HG02610 (cell line): ENCODE measurements around the gene LCE6A.

Source experiments
- ATAC-seq: cut with Tn5 transposase; IDR thresholded peaks from one replicate; pipeline ENCODE4 v1.9.1; 2021; ENCODE audit warnings: mild to moderate bottlenecking, moderate library complexity; ENCODE audit not compliant: unreplicated experiment

LCE6A gene

GRCh38 chr1:152842556-152842955 is at the start of gene LCE6A:
LCE6A (plus strand) TSS chr1:152842856; CDS start chr1:152843521, 665 bp downstream.
- no peak for ATAC-seq

- no peak for ATAC-seq
These were observed 47.0 kb upstream of the LCE6A start for GRCh38 chr1:152795686-152796085.

- ATAC-seq: no peak
These were observed 46.2 kb upstream of the LCE6A start, which contains the start of gene LCE1D for GRCh38 chr1:152796421-152796820. LCE1D (plus strand) TSS chr1:152796721; CDS start chr1:152797795, 1,074 bp downstream.

- no peak for ATAC-seq
These were observed 41.3 kb upstream of the LCE6A start for GRCh38 chr1:152801333-152801732.

GRCh38 chr1:152806576-152806975 is 36.1 kb upstream of the LCE6A start, which contains the start of gene LCE1C:
LCE1C (minus strand) TSS chr1:152806651; CDS start chr1:152805478, 1,173 bp downstream.
- ATAC-seq: no peak

DNA sequence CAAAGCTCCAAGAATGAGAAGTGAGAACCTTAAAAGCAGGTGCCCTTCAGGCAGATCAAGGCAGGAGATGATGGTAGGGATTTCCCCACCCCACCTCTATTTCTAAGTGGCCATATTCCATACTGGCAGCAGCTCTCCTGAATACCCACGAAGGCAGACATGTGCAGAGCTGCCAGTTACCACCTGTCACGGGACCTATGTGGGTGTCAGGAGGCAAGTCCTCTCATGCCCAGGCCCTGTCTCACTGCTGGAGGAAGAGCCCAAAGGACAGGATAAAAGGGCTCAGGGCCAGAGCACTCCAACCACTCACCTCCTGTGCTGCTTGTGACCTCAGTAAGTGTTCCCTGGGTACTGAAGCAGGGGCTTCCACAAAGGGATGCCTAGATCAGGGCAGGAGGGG is 31.6 kb upstream of the LCE6A start:
- ATAC-seq: no peak

DNA sequence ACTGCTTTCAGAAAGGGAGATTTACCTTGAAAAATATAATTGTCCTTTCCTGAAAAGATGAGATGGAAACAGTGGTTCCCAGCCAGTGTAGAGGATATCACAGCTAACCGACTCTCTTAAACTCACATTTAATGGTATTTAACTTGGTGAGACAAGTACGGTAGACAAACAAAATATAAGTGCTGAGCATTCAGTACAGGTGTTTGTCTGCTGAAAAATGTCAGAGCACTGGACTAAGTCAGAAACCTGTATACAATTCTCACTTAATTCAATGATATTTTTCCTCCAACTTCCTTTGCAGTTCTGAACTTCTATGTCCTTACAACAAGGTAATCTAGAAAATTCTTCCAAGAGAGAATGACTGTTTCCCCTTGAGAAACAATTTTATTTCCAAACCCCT is 31.0 kb upstream of the LCE6A start, which contains the start of gene LCE1B:
Gene LCE1B, plus strand, starts transcription at position 301 of the 400 bp plus-strand sequence. CDS start 476 bp downstream, outside the sequence.
- no peak for ATAC-seq

GRCh38 chr1:152817309-152817708 is 25.3 kb upstream of the LCE6A start:
- no peak for ATAC-seq

GRCh38 chr1:152823294-152823693 is 19.4 kb upstream of the LCE6A start:
- ATAC-seq: no peak

DNA sequence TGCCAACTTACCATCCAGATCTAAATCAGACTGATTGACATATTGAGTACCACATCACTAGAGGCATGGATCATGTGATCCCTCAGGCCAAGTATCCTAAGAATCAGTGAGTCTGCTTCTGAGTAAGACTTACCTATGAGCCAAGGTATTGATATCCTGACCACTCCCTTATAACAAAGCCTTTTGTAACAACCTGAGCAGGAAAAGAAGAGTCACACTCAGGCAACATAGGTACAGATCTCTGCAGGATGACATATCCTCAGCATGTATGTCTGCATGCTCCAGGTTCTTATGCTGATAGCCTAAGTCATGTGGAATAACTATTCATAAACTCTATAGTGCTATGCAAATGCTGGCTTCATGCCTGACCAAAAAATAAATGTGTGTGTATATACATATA is 17.7 kb upstream of the LCE6A start:
- ATAC-seq: no peak

DNA sequence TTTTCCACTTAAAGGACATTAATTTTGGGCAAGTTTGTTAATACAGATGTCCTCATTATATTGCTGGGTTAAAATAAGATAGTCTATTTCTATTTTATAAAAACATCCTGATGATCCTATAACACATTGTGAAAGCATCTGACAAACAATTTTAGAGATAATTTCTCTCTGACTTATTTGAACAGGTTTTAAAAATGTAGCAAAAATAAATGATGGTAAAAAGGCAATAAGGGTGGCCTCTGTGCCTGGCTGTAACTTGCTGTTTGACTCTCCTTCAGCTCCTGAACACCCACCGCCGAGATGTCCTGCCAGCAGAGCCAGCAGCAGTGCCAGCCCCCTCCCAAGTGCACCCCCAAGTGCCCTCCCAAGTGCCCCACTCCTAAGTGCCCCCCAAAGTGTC is 15.5 kb upstream of the LCE6A start, which contains the start of gene LCE1A:
Gene LCE1A, plus strand, starts transcription at position 301 of the 400 bp plus-strand sequence. Its CDS starts 0 bp downstream, at position 301.
- ATAC-seq: no peak

- ATAC-seq: no peak
These were observed 5.8 kb upstream of the LCE6A start for GRCh38 chr1:152836870-152837269.

GRCh38 chr1:152855661-152856060 is 13.0 kb downstream of the LCE6A start:
- no peak for ATAC-seq

DNA sequence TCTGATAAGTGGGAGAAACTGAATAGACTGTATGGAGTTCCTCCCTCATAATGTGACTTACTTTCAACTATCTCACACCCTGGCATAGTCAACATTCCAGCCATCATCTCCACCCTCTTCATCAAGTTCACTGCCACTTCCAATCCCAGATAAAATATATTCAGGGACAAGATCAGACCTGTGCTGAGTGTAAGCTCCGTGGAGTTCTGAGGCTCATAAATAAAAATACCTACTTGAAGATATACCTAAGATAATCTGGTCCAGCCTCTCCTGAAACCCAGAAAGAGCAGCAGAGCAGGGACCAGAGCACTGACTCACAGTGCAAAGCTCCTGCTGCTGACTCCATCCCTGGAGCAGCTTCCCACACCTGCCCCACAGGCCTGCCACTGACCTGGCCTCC is 15.4 kb downstream of the LCE6A start:
- no peak for ATAC-seq

DNA sequence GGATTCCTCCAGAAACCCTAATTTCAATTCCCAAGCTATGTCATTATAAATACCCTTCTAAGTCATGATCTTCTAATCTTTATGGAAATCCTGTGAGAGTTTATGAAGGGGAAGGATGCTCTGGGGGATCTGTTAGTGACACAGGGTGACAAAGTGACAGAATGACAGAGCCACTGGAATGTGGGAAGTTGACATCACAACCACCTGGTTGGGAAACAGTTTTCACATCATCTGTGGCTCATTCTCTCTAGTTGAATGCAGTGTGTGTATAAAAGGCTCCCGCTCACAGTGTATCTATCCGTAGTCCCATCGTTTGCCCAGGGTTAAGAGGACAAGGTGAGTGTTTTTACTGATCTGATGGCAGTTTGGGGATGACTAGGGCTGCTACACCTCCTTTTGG is 17.0 kb downstream of the LCE6A start, which contains the start of gene LCE7A:
Gene LCE7A, plus strand, starts transcription at position 301 of the 400 bp plus-strand sequence. CDS start 702 bp downstream, outside the sequence.
- ATAC-seq: no peak

DNA sequence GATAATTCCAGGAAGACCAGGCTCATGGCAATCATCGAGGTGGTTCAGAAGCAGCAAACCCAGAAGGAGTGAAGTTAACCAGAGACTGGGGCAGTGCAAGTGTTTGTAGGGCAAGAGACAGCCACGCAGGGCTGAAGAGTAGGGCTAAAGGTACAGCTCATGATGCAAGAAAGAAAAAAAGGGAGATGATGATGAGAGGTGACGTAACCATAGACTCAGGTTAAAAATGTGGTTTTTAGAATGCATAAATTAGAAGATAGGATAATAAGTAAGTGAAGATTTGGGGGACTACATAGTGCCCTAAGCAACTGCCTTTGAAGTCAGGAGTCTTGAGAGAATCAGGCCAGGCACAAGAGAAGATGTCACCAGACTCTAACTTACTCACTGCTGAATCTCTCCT is 17.5 kb downstream of the LCE6A start:
- no peak for ATAC-seq

GRCh38 chr1:152861374-152861773 is 18.7 kb downstream of the LCE6A start:
- ATAC-seq: no peak

DNA sequence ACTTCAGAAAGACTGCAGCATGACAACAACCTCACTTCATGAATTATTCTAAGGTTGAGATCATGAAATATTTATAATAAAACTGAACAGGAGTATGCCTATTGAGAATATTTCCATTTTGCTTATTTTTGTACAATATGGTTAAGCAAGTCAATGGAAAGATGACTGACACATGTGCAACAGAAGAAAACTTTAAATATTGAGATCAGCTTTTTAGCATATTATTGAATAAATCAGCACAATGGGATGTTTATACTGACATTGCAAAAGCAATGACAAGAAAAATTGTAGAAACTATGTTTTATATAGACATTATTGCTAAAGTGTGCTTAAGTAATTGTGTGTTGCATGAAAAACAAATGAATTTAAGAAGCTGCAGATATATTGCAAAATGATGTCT is 21.8 kb downstream of the LCE6A start:
- ATAC-seq: no peak

GRCh38 chr1:152866321-152866720 is 23.7 kb downstream of the LCE6A start:
- no peak for ATAC-seq

GRCh38 chr1:152869808-152870419 is 27.3 kb downstream of the LCE6A start:
- ATAC-seq: peak; percentile 55

DNA sequence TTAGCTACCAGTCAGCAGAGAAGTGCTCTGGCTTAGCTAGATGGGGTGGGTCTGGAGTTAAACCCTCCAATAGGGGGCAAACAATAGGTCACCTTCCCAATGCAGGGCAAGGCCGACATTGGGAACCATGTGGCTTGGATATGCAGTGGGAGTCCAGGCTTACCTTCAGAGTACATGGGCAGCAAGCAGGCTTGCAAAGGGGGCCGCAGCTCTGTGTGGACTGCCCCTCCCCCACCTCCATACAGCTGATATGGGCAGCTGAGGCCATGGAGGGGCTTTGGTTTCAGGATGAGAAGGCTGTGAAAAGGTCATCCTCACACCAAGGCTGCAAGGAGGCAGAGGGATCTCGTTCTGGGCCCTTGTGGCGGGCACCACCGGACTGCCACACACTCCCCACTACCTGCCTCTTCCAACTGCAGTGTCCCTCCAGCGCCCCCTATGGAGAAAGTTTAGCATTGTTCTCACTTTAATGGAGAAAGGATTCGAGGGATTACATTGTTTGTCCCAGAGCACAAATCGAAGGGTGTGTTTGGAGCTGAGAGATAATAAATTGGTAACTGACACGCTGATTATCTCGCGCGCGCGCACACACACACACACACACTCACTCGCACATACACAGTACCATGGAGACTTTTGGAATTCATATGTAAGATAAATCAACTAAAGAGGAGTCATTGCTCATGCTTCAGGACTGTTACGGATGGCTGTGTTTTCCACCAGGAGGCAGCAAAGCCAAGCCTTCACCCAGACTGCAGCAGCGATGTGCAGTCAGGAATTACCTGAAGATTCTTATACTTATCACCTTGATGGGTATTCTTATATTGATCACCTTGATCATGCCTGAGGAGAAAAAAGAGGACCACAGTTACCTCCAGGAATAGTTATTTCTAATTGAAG is 28.4 kb downstream of the LCE6A start:
- no peak for ATAC-seq

DNA sequence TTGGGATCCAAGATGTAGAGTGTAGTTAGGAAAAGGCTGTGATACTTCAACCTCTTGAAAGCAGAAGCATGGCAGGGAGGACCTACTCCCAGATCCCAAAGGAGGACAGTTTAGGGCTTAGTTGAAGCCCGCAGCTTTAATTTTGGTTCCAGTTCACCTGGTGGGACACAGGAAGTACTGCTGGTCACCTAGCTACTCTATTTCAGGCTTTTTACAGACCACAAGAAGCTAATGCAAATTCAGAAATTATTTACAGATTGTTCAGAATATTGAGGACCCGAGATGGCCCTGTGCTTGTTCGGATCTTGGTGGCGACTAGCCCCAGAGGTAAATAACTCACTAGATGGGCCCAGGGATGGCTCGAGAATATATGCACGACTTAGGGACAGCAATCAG is 29.1 kb downstream of the LCE6A start:
- ATAC-seq: no peak
